SK-N-MC (cell line): Measurements from ENCODE around the gene SDC4.

Experiments used
- EZH2 ChIP-seq: fragments of 200-600 bp; sonication (generic); IDR thresholded peaks from one replicate; pipeline ENCODE4 v1.6.1; 2017; ENCODE audit warnings: antibody characterized with exemption
- POLR2AphosphoS5 ChIP-seq: IDR thresholded peaks from 2 replicates; pipeline ENCODE4 v1.6.1; 2012; ENCODE audit warnings: mild to moderate bottlenecking, low read depth, low read length, borderline replicate concordance

- TF ChIP-seq POLR2AphosphoS5 (no peak), EZH2 (no peak)
Observed at GRCh38 chr20:45320948-45321595, 27.2 kb downstream of the SDC4 start.
